ENCODE measurements around the gene TMEM154. TPM values are rescaled to one million over a fixed set of nuclear protein-coding genes. Genes with fewer than 3 reads are reported as not detected.
A peak's percentile ranks its signal among the peaks of the same experiment; 100 is the strongest.

TMEM154 gene
- total RNA-seq, 2 experiments from 2014 or later = 13.6 to 16.7 TPM

GRCh38 chr4:152587127-152587526 is 92.7 kb downstream of the TMEM154 start:
- H3K36me3 Mint-ChIP-seq (ENCODE audit: low read depth) = no peaks in the 10 kb centered on the region
- no peak for ATAC-seq (ENCODE audit: poor library complexity)
- peaks cover 15% of the 10 kb centered on the region for H3K27me3 Mint-ChIP-seq

GRCh38 chr4:152586668-152587067 is 93.1 kb downstream of the TMEM154 start:
- Mint-ChIP-seq H3K9me3 (peaks cover 9% of the 10 kb centered on the region), H3K27me3 (peaks cover 13% of the 10 kb centered on the region), H3K4me1 (ENCODE audit: low read depth) (peaks cover 29% of the 10 kb centered on the region), H3K36me3 (ENCODE audit: low read depth) (no peaks in the 10 kb centered on the region), H3K27ac (no peak overlapping the region), H3K4me3 (no peak overlapping the region)
- Histone ChIP-seq H3K9me3 (ENCODE audit: control insufficient read depth in 1 of 2, insufficient read depth in 1 of 2, low read length in 2 of 2) (peaks cover 0 to 5% of the 10 kb centered on the region in 2 experiments), H3K36me3 (ENCODE audit: insufficient read depth, low read length) (no peaks in the 10 kb centered on the region), H3K27me3 (ENCODE audit: control insufficient read depth in 1 of 2, insufficient read depth in 2 of 2, low read length in 2 of 2) (no peaks in the 10 kb centered on the region), H3K4me3 (ENCODE audit: low read length) (no peak overlapping the region), H3K27ac (ENCODE audit: low read depth in 1 of 2, low read length in 2 of 2) (no peak overlapping the region), H3K4me1 (ENCODE audit: insufficient read depth, low read length) (peaks cover 25% of the 10 kb centered on the region)
- TF ChIP-seq CTCF (IDR thresholded peaks at IDR 0.05) = no peak
- intact Hi-C loops (cut with DNase I, micrococcal nuclease) = loop anchor here (5.0 kb wide), 1 partner anchor 49 kb away; the partner anchor contains the start of gene FBXW7 (in 2 of the 2)
- ChIA-PET CTCF (no interaction called here), POLR2A (no interaction called here)
- DNase-seq (no peak), ATAC-seq (ENCODE audit: poor library complexity) (no peak)

More at GRCh38 chr4:152587127-152587526, 92.7 kb downstream of the TMEM154 start:
- CTCF ChIA-PET = no interaction called here
- Histone ChIP-seq H3K9me3 (ENCODE audit: control insufficient read depth in 1 of 2, insufficient read depth in 1 of 2, low read length in 2 of 2) (peaks cover 0 to 5% of the 10 kb centered on the region in 2 experiments), H3K27me3 (ENCODE audit: control insufficient read depth in 1 of 2, insufficient read depth in 2 of 2, low read length in 2 of 2) (no peaks in the 10 kb centered on the region), H3K36me3 (ENCODE audit: insufficient read depth, low read length) (no peaks in the 10 kb centered on the region), H3K4me1 (ENCODE audit: insufficient read depth, low read length) (peaks cover 25% of the 10 kb centered on the region), H3K27ac (ENCODE audit: low read depth in 1 of 2, low read length in 2 of 2) (no peak overlapping the region), H3K4me3 (ENCODE audit: low read length) (no peak overlapping the region)
- Mint-ChIP-seq H3K4me3 (no peak overlapping the region), H3K4me1 (ENCODE audit: low read depth) (peaks cover 31% of the 10 kb centered on the region), H3K9me3 (peaks cover 9% of the 10 kb centered on the region), H3K27ac (no peak overlapping the region)
- no peak for TF ChIP-seq CTCF (IDR thresholded peaks at IDR 0.05)
- no peak for DNase-seq
- intact Hi-C loops (cut with DNase I, micrococcal nuclease) = loop anchor here (5.0 kb wide), 1 partner anchor 50 kb away; the partner anchor contains the start of gene FBXW7 (in 2 of the 2)
- POLR2A ChIA-PET = interaction anchor here (2.6 kb wide), 1 partner anchor 33 kb away, joined by 8 read pairs; no protein-coding TSS in a partner anchor

GRCh38 chr4:152585023-152585441 is 94.8 kb downstream of the TMEM154 start:
- POLR2A ChIA-PET = interaction anchor here (0.5 to 2.9 kb wide), 5 partner anchors 29 to 84 kb away, joined by 3 to 41 read pairs (median 4); partner anchors contain the start of gene FBXW7
- ATAC-seq (ENCODE audit: poor library complexity) (peak; percentile 62), DNase-seq (peak in 5 of 14 experiments; percentile 6 to 64 (median 29))
- H3K9me3 ChIP-seq (ENCODE audit: control insufficient read depth in 1 of 2, insufficient read depth in 1 of 2, low read length in 2 of 2) = peaks cover 0 to 5% of the 10 kb centered on the region in 2 experiments
- no peaks in the 10 kb centered on the region for H3K36me3 Mint-ChIP-seq (ENCODE audit: low read depth)
- intact Hi-C loops (cut with DNase I, micrococcal nuclease) = loop anchor here (5.0 kb wide), 1 partner anchor 48 kb away; the partner anchor contains the start of gene FBXW7 (in 2 of the 2)
- peak overlapping the region; percentile 30 for H3K4me3 ChIP-seq (ENCODE audit: low read length)
- peak overlapping the region; percentile 77 for H3K4me3 Mint-ChIP-seq
- peaks cover under 1% of the 10 kb centered on the region for H3K27me3 Mint-ChIP-seq
- CTCF ChIA-PET = interaction anchor here (1.7 kb wide), 1 partner anchor 84 kb away, joined by 4 read pairs; no protein-coding TSS in a partner anchor
- peaks cover 25% of the 10 kb centered on the region for H3K4me1 ChIP-seq (ENCODE audit: insufficient read depth, low read length)
- H3K4me1 Mint-ChIP-seq (ENCODE audit: low read depth) = peaks cover 24% of the 10 kb centered on the region
- peaks cover 9% of the 10 kb centered on the region for H3K9me3 Mint-ChIP-seq
- H3K27ac Mint-ChIP-seq = peak overlapping the region; percentile 88
- H3K27me3 ChIP-seq (ENCODE audit: control insufficient read depth in 1 of 2, insufficient read depth in 2 of 2, low read length in 2 of 2) = no peaks in the 10 kb centered on the region
- peak overlapping the region in 1 of 2 donors; percentile 39 for H3K27ac ChIP-seq (ENCODE audit: low read depth in 1 of 2, low read length in 2 of 2)
- no peaks in the 10 kb centered on the region for H3K36me3 ChIP-seq (ENCODE audit: insufficient read depth, low read length)
- no peak for TF ChIP-seq CTCF (IDR thresholded peaks at IDR 0.05)
